ENCODE results near the gene SLC2A4RG. TPM values are rescaled to one million over a fixed set of nuclear protein-coding genes. Genes with fewer than 3 reads are reported as not detected.

The SLC2A4RG gene
- total RNA-seq, 1 experiment from 2014 or later, result 121 TPM

DNA sequence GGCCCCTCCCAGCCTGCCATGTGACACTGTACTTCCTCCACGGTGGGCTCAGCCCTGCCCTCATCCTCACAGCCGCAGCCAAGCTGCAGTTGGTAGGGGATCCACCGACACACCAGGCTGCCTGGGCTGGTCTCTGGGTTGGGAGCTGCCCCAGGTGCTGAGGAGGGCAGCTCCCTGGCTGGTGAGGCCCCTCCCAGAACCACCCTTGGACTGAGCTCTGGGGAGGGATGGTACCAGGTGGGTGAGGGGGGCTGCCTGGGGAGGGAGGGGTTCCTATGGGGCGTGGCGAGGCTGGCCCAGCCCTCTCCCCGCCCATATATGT, 43.3 kb upstream of the SLC2A4RG start:
- peak overlapping the region; percentile 78 for H3K4me2 ChIP-seq (ENCODE audit: low read length)
- H3K9me3 ChIP-seq (ENCODE audit: control insufficient read depth in 1 of 2, insufficient read depth in 1 of 2, low read depth in 1 of 2, low read length in 2 of 2), result no peaks in the 10 kb centered on the region
- TF ChIP-seq, protein P1, sequence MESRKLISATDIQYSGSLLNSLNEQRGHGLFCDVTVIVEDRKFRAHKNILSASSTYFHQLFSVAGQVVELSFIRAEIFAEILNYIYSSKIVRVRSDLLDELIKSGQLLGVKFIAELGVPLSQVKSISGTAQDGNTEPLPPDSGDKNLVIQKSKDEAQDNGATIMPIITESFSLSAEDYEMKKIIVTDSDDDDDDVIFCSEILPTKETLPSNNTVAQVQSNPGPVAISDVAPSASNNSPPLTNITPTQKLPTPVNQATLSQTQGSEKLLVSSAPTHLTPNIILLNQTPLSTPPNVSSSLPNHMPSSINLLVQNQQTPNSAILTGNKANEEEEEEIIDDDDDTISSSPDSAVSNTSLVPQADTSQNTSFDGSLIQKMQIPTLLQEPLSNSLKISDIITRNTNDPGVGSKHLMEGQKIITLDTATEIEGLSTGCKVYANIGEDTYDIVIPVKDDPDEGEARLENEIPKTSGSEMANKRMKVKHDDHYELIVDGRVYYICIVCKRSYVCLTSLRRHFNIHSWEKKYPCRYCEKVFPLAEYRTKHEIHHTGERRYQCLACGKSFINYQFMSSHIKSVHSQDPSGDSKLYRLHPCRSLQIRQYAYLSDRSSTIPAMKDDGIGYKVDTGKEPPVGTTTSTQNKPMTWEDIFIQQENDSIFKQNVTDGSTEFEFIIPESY (IDR thresholded peaks at IDR 0.05; ENCODE audit: extremely low read depth, insufficient replicate concordance, low read length), result no peak
- no peak for TF ChIP-seq POLR2A (IDR thresholded peaks at IDR 0.05; ENCODE audit: borderline replicate concordance, extremely low read depth, insufficient read depth, insufficient read length)
- TF ChIP-seq SIN3A (IDR thresholded peaks at IDR 0.05; ENCODE audit: low read depth), result no peak
- TF ChIP-seq CBX3 (IDR thresholded peaks at IDR 0.05; ENCODE audit: low read depth), result no peak
- no peak for TF ChIP-seq POLR2AphosphoS5 (IDR thresholded peaks at IDR 0.05; ENCODE audit: low read depth, low read length)
- TF ChIP-seq CEBPB (IDR thresholded peaks at IDR 0.05; ENCODE audit: low read depth), result no peak
- TF ChIP-seq, protein P2, sequence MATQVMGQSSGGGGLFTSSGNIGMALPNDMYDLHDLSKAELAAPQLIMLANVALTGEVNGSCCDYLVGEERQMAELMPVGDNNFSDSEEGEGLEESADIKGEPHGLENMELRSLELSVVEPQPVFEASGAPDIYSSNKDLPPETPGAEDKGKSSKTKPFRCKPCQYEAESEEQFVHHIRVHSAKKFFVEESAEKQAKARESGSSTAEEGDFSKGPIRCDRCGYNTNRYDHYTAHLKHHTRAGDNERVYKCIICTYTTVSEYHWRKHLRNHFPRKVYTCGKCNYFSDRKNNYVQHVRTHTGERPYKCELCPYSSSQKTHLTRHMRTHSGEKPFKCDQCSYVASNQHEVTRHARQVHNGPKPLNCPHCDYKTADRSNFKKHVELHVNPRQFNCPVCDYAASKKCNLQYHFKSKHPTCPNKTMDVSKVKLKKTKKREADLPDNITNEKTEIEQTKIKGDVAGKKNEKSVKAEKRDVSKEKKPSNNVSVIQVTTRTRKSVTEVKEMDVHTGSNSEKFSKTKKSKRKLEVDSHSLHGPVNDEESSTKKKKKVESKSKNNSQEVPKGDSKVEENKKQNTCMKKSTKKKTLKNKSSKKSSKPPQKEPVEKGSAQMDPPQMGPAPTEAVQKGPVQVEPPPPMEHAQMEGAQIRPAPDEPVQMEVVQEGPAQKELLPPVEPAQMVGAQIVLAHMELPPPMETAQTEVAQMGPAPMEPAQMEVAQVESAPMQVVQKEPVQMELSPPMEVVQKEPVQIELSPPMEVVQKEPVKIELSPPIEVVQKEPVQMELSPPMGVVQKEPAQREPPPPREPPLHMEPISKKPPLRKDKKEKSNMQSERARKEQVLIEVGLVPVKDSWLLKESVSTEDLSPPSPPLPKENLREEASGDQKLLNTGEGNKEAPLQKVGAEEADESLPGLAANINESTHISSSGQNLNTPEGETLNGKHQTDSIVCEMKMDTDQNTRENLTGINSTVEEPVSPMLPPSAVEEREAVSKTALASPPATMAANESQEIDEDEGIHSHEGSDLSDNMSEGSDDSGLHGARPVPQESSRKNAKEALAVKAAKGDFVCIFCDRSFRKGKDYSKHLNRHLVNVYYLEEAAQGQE (IDR thresholded peaks at IDR 0.05; ENCODE audit: low read depth), result no peak
- TF ChIP-seq, protein P3, sequence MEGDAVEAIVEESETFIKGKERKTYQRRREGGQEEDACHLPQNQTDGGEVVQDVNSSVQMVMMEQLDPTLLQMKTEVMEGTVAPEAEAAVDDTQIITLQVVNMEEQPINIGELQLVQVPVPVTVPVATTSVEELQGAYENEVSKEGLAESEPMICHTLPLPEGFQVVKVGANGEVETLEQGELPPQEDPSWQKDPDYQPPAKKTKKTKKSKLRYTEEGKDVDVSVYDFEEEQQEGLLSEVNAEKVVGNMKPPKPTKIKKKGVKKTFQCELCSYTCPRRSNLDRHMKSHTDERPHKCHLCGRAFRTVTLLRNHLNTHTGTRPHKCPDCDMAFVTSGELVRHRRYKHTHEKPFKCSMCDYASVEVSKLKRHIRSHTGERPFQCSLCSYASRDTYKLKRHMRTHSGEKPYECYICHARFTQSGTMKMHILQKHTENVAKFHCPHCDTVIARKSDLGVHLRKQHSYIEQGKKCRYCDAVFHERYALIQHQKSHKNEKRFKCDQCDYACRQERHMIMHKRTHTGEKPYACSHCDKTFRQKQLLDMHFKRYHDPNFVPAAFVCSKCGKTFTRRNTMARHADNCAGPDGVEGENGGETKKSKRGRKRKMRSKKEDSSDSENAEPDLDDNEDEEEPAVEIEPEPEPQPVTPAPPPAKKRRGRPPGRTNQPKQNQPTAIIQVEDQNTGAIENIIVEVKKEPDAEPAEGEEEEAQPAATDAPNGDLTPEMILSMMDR (IDR thresholded peaks at IDR 0.05 in 2 of 3, conservative IDR thresholded peaks at IDR 0.05 in 1 of 3; ENCODE audit: borderline replicate concordance in 1 of 3, insufficient read depth in 1 of 3, low read depth in 2 of 3, low read length in 2 of 3), result no peak
- TF ChIP-seq ELF1 (IDR thresholded peaks at IDR 0.05; ENCODE audit: borderline replicate concordance, low read depth), result no peak
- TF ChIP-seq JUND (IDR thresholded peaks at IDR 0.05), result no peak
- TF ChIP-seq SP1 (IDR thresholded peaks at IDR 0.05; ENCODE audit: low read depth), result no peak
- no peak for TF ChIP-seq EZH2 (IDR thresholded peaks at IDR 0.05)
- TF ChIP-seq RAD21 (IDR thresholded peaks at IDR 0.05; ENCODE audit: low read depth), result no peak
- TF ChIP-seq EGR1 (IDR thresholded peaks at IDR 0.05; ENCODE audit: low read depth), result no peak
- no peak for TF ChIP-seq YY1 (IDR thresholded peaks at IDR 0.05; ENCODE audit: extremely low read depth, insufficient replicate concordance, low read depth, low read length)
- no peak for TF ChIP-seq EZH2phosphoT487 (IDR thresholded peaks at IDR 0.05; ENCODE audit: borderline replicate concordance)
- TF ChIP-seq SRF (IDR thresholded peaks at IDR 0.05; ENCODE audit: low read depth), result no peak
- no peak overlapping the region for H2AFZ ChIP-seq (ENCODE audit: low read depth, low read length, poor library complexity, severe bottlenecking)
- ATAC-seq, result peak; percentile 58
- peak overlapping the region; percentile 58 to 69 for H3K4me3 ChIP-seq (replicated peaks in 1 of 2; ENCODE audit: low read depth in 1 of 2, low read length in 2 of 2)
- peaks cover 35 to 65% of the 10 kb centered on the region in 2 experiments for H3K4me1 ChIP-seq (ENCODE audit: control insufficient read depth in 1 of 2, insufficient read depth in 2 of 2, low read length in 2 of 2)
- H3K27ac ChIP-seq (ENCODE audit: low read depth, low read length), result peak overlapping the region; percentile 91
- no TSS peak for BruUV-seq (replicated peaks)
- H3K36me3 ChIP-seq (ENCODE audit: control insufficient read depth in 1 of 2, insufficient read depth in 2 of 2, low read length in 2 of 2), result peaks cover 0 to 8% of the 10 kb centered on the region in 2 experiments; a peak in 1 of 4 replicates
- CTCF ChIA-PET, result interaction anchor here (0.8 kb wide), 1 partner anchor 55 kb away, joined by 4 read pairs; no protein-coding TSS in a partner anchor
- POLR2A ChIA-PET, result interaction anchor here (0.6 to 2.3 kb wide), 4 partner anchors 14 to 168 kb away, joined by 3 to 28 read pairs (median 4); partner anchors contain the start of gene TPD52L2
- no peaks in the 10 kb centered on the region for H4K20me1 ChIP-seq (ENCODE audit: insufficient read depth)
- intact Hi-C loops (cut with micrococcal nuclease), result loop anchor here (2.0 to 5.0 kb wide), 5 partner anchors 13 to 261 kb away; partner anchors contain the start of genes PTK6, STMN3 and UCKL1
- H3K79me2 ChIP-seq (ENCODE audit: insufficient read depth, low read length), result peaks cover 10% of the 10 kb centered on the region; the same call in 1 of the 2 replicates
- no peaks in the 10 kb centered on the region for H3K9me2 ChIP-seq (ENCODE audit: insufficient read depth)
- H3K27me3 ChIP-seq (ENCODE audit: insufficient read depth, low read length), result no peaks in the 10 kb centered on the region
- peak; percentile 40 for DNase-seq (ENCODE audit: low read depth, low spot score)
- peak overlapping the region; percentile 71 for H3K9ac ChIP-seq (ENCODE audit: low read length)
- RAD21 ChIA-PET (ENCODE audit: low non-redundant PET in 1 of 2, low total read pairs in 2 of 2, uncharacterized antibody in 2 of 2, unreplicated experiment in 2 of 2), result interaction anchor here in 1 of 2 experiments (0.6 kb wide), 1 partner anchor 139 kb away, joined by 4 read pairs; no protein-coding TSS in a partner anchor

Data from HCT116 (cell line).